ENCODE results near the gene PYCR2. TPM values are rescaled to one million over a fixed set of nuclear protein-coding genes. Genes with fewer than 3 reads are reported as not detected.

PYCR2 gene
- total RNA-seq, 1 experiment from 2014 or later = 104 TPM

DNA sequence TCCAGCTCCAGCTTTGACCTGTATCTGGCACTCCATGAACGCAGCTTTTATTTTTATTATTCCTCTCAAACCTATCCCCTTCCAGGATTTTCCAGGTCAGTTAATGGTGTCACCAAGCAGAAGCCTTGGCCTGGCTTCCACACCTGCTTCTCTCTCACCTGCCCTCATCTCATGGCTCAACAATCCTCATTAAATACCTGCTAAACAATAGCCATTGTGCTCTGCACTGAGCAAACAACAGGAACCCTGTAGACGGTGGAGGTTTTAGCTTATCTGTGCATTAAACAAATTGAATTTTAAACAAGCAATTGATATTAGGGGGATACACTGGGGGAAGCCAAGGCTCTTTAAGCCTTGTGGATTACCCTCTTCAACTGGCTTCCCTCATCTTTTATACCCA is 15.3 kb downstream of the PYCR2 start:
- H3K27me3 Mint-ChIP-seq (ENCODE audit: low read depth) = peaks cover 5% of the 10 kb centered on the region; the same call in 1 of the 2 replicates
- Histone ChIP-seq H3K23me2 (ENCODE audit: insufficient read length, low read depth, low read length, poor library complexity, severe bottlenecking) (no peaks in the 10 kb centered on the region), H4K20me1 (ENCODE audit: control insufficient read depth, insufficient read depth, insufficient read length) (no peaks in the 10 kb centered on the region), H2BK12ac (ENCODE audit: insufficient read length, low read depth, low read length) (no peak overlapping the region), H2BK15ac (ENCODE audit: low read depth, low read length) (no peak overlapping the region), H3T11ph (ENCODE audit: low read length) (no peak overlapping the region), H3K79me1 (ENCODE audit: insufficient read depth, low read depth, low read length, poor library complexity, severe bottlenecking) (no peaks in the 10 kb centered on the region), H4K8ac (replicated peaks; ENCODE audit: insufficient read length, low read depth, low read length) (no peak overlapping the region), H4K91ac (ENCODE audit: insufficient read length, low read depth, low read length) (no peak overlapping the region), H3K56ac (ENCODE audit: insufficient read length, low read depth, low read length) (no peak overlapping the region), H3K27me3 (ENCODE audit: insufficient read depth, low read length) (no peaks in the 10 kb centered on the region), H2AFZ (ENCODE audit: low read length) (no peak overlapping the region), H3K14ac (ENCODE audit: insufficient read depth, low read length) (no peak overlapping the region), H3K4me2 (ENCODE audit: insufficient read depth, insufficient read length, low read length) (no peak overlapping the region), H2AK5ac (ENCODE audit: insufficient read length, low read length) (no peak overlapping the region), H3K4ac (ENCODE audit: low read depth, low read length) (no peak overlapping the region), H3K23ac (ENCODE audit: insufficient read length, low read depth, low read length) (no peak overlapping the region), H2BK20ac (ENCODE audit: low read depth, low read length, poor library complexity, severe bottlenecking) (no peak overlapping the region), H2BK5ac (ENCODE audit: insufficient read length, low read length) (no peak overlapping the region), H3K9ac (ENCODE audit: extremely low read depth, insufficient read length, low read length) (no peak overlapping the region), H3K4me1 (ENCODE audit: insufficient read depth, low read length) (no peaks in the 10 kb centered on the region; the same call in 1 of the 2 replicates), H2BK120ac (ENCODE audit: low read depth, low read length, poor library complexity, severe bottlenecking) (no peak overlapping the region), H4K5ac (ENCODE audit: insufficient read length, low read depth, low read length) (no peak overlapping the region), H3K18ac (ENCODE audit: insufficient read length, low read depth, low read length) (no peak overlapping the region), H3K27ac (ENCODE audit: insufficient read length, low read depth, low read length) (no peak overlapping the region), H3K79me2 (ENCODE audit: insufficient read depth, low read length) (no peaks in the 10 kb centered on the region), H3K9me3 (ENCODE audit: control insufficient read depth, low read depth, low read length) (no peaks in the 10 kb centered on the region)
- H3K4me1 Mint-ChIP-seq = peaks cover 18 to 23% of the 10 kb centered on the region in 2 experiments
- no peaks in the 10 kb centered on the region for H3K9me3 Mint-ChIP-seq
- DNase-seq = no peak
- no peaks in the 10 kb centered on the region for H3K36me3 Mint-ChIP-seq (ENCODE audit: insufficient read depth in 1 of 3, low read depth in 3 of 3)
- no CpG with 5 or more reads among the region's 2 CpGs for WGBS (ENCODE audit: extremely low coverage, insufficient read length, low lambda C conversion rate)
- H3K4me3 Mint-ChIP-seq = no peak overlapping the region
- TF ChIP-seq, protein P1, sequence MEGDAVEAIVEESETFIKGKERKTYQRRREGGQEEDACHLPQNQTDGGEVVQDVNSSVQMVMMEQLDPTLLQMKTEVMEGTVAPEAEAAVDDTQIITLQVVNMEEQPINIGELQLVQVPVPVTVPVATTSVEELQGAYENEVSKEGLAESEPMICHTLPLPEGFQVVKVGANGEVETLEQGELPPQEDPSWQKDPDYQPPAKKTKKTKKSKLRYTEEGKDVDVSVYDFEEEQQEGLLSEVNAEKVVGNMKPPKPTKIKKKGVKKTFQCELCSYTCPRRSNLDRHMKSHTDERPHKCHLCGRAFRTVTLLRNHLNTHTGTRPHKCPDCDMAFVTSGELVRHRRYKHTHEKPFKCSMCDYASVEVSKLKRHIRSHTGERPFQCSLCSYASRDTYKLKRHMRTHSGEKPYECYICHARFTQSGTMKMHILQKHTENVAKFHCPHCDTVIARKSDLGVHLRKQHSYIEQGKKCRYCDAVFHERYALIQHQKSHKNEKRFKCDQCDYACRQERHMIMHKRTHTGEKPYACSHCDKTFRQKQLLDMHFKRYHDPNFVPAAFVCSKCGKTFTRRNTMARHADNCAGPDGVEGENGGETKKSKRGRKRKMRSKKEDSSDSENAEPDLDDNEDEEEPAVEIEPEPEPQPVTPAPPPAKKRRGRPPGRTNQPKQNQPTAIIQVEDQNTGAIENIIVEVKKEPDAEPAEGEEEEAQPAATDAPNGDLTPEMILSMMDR (conservative IDR thresholded peaks at IDR 0.05) = no peak
- peak overlapping the region in 2 of 3 experiments; percentile 35 to 52; a peak in 2 of 7 replicates for H3K27ac Mint-ChIP-seq
